ENCODE results near the gene RIMBP2.

The RIMBP2 gene

DNA sequence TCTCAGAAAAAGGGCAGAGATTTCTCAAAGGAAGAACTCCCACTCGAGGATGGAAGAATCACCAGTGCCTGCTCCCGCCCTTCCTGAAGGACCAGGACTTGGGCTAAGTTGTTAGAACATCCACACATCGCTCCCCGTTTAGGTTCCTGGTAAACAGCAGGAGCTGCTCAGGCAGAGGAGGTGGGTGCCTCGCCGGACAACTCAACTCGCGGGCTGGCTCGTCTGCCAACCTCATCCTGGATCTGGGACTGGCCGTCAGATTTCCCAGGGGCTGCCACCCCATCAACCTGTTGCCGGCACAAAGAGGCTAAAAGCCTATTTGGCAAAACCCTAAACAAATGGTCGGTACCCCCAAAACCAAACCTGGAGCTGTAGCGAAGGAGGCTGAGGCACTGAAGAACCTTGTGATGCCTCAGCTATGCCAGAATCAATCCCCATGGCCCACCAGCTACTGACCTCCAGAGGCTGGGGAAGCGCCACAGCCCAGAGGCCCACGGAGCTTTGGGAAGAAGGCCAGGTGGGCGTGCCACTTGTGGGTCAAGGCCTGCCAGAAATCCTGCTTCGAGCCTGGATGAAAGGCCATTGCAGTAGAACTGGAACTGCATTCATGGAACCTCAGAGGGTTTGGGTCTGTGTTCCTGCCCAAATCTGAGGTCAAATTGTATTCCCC is 42.9 kb downstream of the RIMBP2 start:
- no peak overlapping the region for H3K9ac ChIP-seq
- TF ChIP-seq CTCF (conservative IDR thresholded peaks at IDR 0.05; ENCODE audit: low read depth, low read length): no peak
- no peaks in the 10 kb centered on the region for H3K36me3 ChIP-seq (ENCODE audit: insufficient read depth)
- H3K27me3 ChIP-seq (ENCODE audit: insufficient read depth, low read depth): no peaks in the 10 kb centered on the region
- H3K4me3 ChIP-seq (IDR thresholded peaks at IDR 0.05; ENCODE audit: insufficient read depth, low read depth, low read length): no peak overlapping the region
- H3K27ac ChIP-seq: no peak overlapping the region
- no peak overlapping the region for H3K4me2 ChIP-seq
- no peaks in the 10 kb centered on the region for H4K20me1 ChIP-seq (ENCODE audit: insufficient read depth)
- H3K79me2 ChIP-seq (ENCODE audit: insufficient read depth, low read depth): no peaks in the 10 kb centered on the region
- no peaks in the 10 kb centered on the region for H3K4me1 ChIP-seq (ENCODE audit: low read depth, poor library complexity, severe bottlenecking)
- no peak overlapping the region for H2AFZ ChIP-seq (ENCODE audit: low read depth)

DNA sequence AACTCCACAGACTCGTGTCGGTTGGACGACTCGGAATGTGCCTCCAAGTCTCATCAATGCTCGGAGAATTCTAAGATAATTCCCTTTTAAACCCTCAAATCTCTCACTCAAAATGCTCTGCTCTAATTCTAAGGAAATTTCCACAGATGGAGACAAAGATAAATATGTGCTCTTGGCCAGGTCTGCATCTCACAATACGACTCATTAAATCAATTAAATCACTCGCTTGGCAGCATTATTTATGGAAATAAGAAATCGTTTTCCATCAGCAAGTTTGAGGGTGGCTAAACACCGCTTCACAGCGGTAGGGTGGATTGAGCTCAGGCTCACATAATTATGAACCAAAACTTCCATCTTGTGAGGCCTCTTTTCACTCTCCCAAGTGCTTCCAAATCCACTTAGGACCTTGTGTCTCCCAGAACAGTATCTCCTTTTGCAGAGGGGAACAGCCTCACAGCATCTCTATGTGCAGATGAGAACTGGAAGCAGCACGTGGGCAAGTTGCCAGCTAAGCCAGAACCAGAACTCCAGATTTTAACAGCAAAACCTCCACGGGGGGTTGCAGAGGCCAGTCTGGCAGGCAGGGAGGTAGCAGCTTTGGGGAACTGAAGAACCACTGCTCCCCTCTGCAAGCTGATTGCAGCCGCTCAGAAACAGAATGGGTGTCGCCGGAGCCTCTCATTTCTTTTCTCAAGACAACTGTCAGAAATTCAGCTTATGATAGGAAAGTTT is 43.8 kb downstream of the RIMBP2 start:
- Histone ChIP-seq H3K4me3 (IDR thresholded peaks at IDR 0.05; ENCODE audit: insufficient read depth, low read depth, low read length) (no peak overlapping the region), H3K27ac (no peak overlapping the region), H3K9ac (no peak overlapping the region), H4K20me1 (ENCODE audit: insufficient read depth) (no peaks in the 10 kb centered on the region), H2AFZ (ENCODE audit: low read depth) (no peak overlapping the region), H3K36me3 (ENCODE audit: insufficient read depth) (no peaks in the 10 kb centered on the region), H3K4me1 (ENCODE audit: low read depth, poor library complexity, severe bottlenecking) (no peaks in the 10 kb centered on the region), H3K79me2 (ENCODE audit: insufficient read depth, low read depth) (no peaks in the 10 kb centered on the region), H3K27me3 (ENCODE audit: insufficient read depth, low read depth) (no peaks in the 10 kb centered on the region), H3K4me2 (no peak overlapping the region)
- no peak for TF ChIP-seq CTCF (conservative IDR thresholded peaks at IDR 0.05; ENCODE audit: low read depth, low read length)

GRCh38 chr12:130671556-130671955 is 44.5 kb downstream of the RIMBP2 start:
- no peaks in the 10 kb centered on the region for H3K36me3 ChIP-seq (ENCODE audit: insufficient read depth)
- no peak overlapping the region for H3K9ac ChIP-seq
- TF ChIP-seq CTCF (conservative IDR thresholded peaks at IDR 0.05; ENCODE audit: low read depth, low read length): no peak
- H3K4me2 ChIP-seq: no peak overlapping the region
- H2AFZ ChIP-seq (ENCODE audit: low read depth): no peak overlapping the region
- no peaks in the 10 kb centered on the region for H4K20me1 ChIP-seq (ENCODE audit: insufficient read depth)
- no peaks in the 10 kb centered on the region for H3K27me3 ChIP-seq (ENCODE audit: insufficient read depth, low read depth)
- no peak overlapping the region for H3K4me3 ChIP-seq (IDR thresholded peaks at IDR 0.05; ENCODE audit: insufficient read depth, low read depth, low read length)
- no peaks in the 10 kb centered on the region for H3K79me2 ChIP-seq (ENCODE audit: insufficient read depth, low read depth)
- H3K27ac ChIP-seq: no peak overlapping the region
- no peaks in the 10 kb centered on the region for H3K4me1 ChIP-seq (ENCODE audit: low read depth, poor library complexity, severe bottlenecking)

- Histone ChIP-seq H2AFZ (ENCODE audit: low read depth) (no peak overlapping the region), H3K4me3 (IDR thresholded peaks at IDR 0.05; ENCODE audit: insufficient read depth, low read depth, low read length) (no peak overlapping the region), H3K27me3 (ENCODE audit: insufficient read depth, low read depth) (no peaks in the 10 kb centered on the region), H4K20me1 (ENCODE audit: insufficient read depth) (no peaks in the 10 kb centered on the region), H3K4me1 (ENCODE audit: low read depth, poor library complexity, severe bottlenecking) (no peaks in the 10 kb centered on the region), H3K9ac (no peak overlapping the region), H3K4me2 (no peak overlapping the region), H3K27ac (no peak overlapping the region), H3K79me2 (ENCODE audit: insufficient read depth, low read depth) (no peaks in the 10 kb centered on the region), H3K36me3 (ENCODE audit: insufficient read depth) (no peaks in the 10 kb centered on the region)
- no peak for TF ChIP-seq CTCF (conservative IDR thresholded peaks at IDR 0.05; ENCODE audit: low read depth, low read length)
These were observed 46.3 kb downstream of the RIMBP2 start for GRCh38 chr12:130669797-130670196.
